HG02852 (cell line): Measurements from ENCODE around the gene PODNL1.

Source experiments
- ATAC-seq: cut with Tn5 transposase; IDR thresholded peaks from one replicate; pipeline ENCODE4 v1.9.1; 2021; ENCODE audit warnings: mild to moderate bottlenecking, moderate library complexity; ENCODE audit not compliant: unreplicated experiment

Gene PODNL1, protein sequence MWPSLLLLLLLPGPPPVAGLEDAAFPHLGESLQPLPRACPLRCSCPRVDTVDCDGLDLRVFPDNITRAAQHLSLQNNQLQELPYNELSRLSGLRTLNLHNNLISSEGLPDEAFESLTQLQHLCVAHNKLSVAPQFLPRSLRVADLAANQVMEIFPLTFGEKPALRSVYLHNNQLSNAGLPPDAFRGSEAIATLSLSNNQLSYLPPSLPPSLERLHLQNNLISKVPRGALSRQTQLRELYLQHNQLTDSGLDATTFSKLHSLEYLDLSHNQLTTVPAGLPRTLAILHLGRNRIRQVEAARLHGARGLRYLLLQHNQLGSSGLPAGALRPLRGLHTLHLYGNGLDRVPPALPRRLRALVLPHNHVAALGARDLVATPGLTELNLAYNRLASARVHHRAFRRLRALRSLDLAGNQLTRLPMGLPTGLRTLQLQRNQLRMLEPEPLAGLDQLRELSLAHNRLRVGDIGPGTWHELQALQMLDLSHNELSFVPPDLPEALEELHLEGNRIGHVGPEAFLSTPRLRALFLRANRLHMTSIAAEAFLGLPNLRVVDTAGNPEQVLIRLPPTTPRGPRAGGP

DNA sequence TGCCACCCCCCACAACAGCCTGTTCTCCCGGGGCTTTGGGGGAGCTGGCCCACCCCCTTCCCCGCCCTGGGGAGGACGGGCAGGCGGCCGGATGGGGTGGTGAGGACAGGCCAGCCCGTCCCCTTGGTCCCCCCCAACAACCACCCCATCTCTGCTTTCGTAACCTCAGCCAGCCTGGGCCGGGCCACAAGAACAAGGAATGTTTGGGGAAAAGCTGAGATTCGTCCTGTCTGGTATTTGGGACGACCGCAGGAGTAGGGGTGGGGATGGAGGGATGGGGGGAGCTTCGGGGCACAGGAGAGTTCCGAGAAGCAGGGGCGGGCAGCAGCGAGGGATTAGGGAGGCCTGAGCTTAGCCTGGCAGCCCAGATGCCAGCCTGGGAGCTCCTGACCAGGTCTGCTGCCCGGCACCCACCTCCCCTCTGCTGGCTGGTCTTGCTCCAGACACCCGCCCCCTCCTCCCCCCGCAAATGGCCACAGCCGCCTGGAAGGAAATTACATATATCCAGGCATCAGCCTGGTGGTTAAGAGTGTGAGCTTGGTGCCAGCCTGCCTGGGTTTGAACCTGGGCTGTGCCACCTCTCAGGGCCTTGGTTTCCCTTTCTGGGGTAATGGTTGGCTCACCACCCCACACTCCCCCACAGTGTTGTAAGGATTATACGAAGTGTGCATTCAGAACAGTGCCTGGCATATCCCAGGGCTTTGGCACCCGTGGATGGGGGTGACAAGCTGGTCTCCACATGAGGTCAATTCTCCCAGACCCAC lies at the start of gene PODNL1:
PODNL1 (minus strand) TSS at position 117 of the 764 bp plus-strand sequence. CDS start 236 bp downstream, outside the sequence.
- ATAC-seq: no peak

DNA sequence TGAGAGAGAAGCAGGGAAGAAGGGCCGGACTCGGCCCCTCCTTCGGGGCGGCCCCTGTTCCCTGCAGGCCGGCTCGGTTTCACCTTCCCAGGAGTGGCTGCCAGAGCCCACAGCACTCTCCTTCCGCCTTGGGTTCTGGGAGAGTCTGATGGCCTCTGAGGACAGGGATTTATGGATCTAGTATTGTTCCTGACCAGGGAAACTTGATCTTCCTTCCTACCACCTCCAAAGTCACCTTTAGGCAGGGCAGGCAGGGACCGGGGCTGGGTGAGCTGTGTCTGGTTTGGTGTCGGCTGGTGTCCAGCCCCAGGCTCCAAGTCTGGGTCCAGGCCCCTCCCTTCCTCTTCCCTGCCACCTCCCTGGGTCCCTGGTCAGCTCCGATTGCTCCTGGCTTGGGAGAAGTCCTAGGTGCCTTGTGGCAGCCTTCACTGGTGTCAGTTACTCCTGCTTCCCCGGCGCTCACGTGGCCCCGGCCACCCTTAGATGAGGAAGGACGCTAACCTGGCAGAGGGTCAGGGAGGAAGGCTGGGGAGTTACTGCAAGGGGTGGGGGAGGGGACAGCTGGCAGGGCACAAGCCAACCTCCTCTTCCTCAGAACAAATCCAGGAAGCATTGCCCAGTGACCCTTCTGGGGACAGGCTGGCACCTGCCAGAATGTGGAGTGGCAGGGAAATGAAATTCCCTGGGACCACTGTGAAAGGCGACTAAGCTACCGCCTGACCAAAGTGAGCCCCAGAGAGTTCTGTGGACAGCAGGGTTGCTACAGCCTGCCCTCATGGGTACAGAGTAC lies 49.1 kb upstream of the PODNL1 start:
- no peak for ATAC-seq

DNA sequence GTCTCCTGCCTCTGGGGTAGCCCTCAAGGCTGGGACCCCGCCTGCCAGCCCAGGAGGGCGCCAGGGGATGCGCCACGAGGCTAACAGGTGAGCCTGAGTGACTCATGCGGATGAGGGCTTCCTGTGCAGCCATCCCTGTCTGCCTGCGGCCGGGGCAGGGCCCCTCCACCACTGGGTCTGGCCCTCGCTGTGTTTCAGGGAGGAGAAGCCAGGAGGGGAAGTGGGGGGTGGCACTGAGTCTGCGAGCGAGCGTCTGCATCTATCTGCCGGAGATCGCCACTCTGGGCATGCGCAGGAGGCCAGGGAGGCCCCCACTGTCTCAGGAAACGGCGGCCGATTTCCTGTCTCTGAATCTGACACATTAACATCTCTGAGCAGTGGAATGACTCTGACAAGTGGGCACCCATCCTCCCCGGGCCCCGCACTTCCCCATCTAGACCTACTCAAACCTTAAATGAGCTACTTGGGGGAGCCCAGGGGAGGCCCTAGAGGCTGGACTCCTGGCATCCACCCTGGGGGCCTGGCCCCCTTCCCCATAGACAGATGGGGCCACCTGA lies 48.2 kb upstream of the PODNL1 start:
- peak; percentile 75 for ATAC-seq

DNA sequence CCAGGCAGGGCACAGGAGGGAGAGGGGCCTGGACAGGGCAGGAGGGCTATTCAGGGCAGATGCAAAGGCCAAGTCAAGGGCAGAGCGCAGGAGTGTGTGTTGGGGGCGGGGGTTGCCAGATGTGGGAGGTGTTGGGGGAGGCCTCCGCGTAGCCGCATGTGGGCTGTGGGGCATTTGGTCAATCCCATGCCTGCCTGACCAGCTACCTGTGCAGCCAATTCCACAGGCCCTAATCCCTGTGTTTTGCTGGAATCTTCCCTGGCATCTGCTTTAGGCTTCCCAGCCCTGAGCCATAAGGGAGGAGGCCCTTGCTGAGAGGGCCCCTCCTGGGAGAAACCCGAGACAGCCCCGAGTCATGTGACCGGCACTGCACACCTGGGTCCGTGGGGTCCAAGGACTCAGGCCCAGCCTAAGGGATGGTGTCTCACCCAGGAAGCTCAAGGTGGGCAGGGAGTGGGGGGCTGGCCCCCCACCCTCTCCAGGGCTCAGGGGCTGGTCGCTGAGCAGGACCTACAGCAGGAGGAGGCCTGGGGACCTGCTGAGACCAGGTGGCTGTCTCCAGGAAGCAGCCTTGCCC lies 47.6 kb upstream of the PODNL1 start:
- peak; percentile 5 for ATAC-seq

DNA sequence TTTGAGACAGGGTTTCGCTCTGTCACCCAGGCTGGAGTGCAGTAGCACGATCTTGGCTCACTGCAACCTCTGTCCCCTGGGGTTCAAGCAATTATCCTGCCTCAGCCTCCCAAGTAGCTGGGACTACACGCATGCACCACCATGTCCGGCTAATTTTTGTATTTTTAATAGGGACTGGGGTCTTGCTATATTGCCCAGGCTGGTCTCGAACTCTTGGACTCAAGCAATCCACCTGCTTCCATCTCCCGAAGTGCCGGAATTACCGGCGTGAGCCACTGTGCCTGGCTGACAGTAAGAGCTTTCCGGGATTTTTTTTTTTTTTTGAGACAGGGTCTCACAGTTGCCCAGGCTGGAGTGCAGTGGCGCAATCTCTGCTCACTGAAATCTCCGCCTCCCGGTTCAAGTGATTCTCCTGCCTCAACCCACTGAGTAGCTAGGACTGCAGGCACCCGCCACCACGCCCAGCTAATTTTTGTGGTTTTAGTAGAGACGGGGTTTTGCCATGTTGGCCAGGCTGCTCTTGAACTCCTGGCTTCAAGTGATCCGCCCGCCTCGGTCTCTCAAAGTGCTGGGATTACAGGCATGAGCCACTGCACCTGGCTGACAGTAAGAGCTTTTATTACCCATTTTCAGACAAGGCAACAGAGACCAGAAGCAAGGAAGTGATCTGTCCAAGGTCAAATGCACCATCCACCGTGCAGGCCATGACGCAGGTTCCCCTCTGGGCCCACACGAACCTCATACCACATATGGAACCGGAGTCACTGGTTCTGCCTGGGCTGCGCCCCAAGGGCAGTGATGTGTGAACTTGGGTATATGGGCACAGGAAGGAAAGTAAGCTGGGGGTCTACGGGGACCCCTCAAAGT lies 46.9 kb upstream of the PODNL1 start:
- no peak for ATAC-seq

DNA sequence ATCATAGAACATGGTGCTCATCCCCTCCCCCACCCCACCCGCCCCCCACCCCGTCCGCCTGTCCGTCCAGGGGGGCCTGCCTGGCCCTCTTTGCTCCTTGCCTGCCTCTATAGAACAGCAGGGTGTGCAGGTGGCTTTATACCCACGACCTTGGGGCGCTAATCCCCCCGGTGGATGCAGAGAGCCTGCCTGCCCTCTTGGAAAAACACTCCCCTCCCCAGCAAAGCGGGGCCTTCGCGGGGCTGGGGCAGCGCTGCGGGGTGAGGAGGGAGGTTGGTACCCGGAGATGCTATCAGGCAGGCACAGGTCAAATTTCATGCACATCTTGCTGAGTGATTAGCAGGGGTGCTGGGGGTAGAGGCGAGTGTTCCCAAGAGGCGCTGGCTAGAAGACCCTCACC lies 46.0 kb upstream of the PODNL1 start:
- no peak for ATAC-seq

DNA sequence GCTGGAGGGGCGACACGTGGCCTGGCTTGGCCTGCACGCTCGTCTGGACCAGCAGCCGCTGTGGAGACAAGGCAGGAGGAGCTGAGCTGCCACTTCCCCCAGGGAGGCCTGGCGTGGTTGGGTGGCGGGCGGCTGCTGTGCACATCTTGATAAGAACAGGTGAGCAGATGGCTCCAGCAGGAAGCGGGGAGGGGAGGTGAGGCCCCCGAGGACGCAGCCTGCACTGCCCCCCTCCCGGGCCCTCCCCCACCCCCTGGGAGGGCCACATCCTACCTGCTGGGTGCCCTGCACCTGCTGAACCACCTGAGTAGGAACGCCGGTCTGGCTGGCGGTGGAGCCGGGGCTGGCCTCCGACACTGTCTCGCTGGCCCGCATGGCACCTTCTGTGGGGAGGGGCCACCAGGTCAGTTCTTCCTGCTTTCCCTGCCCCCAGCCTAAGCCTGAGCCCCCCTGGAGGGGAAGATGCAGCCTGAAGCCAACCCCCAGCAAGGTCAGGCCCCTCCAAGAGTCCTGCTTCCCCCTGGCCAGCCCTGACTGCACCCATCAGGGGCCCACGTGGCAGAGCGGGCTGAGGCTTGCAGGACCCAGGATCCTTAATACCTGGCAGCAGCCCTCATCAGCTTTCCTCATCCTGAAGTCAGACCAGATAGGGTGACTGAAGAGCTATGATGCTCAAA lies 45.1 kb upstream of the PODNL1 start:
- no peak for ATAC-seq

DNA sequence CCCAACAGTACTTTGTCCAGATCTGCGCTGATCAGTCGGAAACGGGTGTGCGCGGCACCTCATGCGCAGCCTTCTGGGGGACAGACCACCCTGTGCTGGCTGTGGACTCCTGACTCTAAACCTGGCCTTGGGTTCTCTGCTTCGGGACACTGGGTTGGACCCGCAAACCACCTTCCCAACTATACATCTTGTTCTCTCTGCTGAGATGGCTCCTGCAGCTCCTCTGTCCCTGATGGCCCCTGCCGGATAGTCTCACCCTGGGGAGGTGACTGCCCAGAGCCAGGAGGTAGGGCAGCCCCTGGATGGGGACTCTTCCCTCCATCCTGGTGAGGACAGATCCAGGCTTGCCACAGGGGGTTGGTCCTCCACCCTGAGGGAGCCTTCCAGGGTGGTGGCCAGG lies 44.6 kb upstream of the PODNL1 start:
- no peak for ATAC-seq

DNA sequence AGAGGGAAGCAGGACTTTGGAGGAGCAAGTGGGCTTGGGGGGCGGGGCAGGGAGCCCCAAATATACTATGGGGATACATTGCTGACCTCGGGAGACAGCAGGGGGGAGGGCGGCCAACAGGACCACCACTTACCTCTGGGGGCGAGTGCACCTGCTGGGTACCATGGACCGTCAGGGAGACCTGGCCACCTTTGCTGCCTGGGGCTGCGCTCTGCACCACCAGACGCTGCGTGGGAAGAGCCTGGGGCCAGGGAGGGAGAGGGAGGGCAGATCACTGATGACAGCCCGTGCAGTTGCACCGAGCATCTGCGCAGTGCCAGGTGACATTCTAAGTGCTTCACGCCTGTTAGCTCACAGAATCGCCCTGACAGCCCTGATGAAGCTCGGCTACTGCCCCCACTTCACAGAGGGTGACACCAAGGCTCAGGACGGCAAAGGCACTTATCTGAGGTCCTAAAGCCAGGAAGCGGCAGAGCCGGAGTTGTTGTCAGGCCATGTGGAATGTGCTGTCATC lies 43.8 kb upstream of the PODNL1 start:
- ATAC-seq: no peak

DNA sequence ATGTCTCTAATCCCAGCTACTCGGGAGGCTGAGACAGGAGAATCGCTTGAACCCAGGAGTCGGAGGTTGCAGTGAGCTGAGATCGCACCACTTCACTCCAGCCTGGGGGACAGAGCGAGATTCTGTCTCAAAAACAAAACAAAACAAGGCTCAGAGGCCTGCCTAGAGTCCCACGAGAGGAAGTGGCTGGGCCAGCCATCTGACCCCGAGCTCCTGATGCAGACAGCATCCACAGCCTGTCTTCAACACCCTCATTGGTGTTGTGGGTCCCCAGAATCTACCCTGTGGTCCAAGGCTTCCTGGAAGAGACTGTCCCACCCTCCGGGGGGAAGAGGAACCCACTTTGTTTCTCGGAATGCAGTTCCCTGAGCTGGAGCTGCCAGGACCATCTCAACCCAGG lies 43.2 kb upstream of the PODNL1 start:
- no peak for ATAC-seq

DNA sequence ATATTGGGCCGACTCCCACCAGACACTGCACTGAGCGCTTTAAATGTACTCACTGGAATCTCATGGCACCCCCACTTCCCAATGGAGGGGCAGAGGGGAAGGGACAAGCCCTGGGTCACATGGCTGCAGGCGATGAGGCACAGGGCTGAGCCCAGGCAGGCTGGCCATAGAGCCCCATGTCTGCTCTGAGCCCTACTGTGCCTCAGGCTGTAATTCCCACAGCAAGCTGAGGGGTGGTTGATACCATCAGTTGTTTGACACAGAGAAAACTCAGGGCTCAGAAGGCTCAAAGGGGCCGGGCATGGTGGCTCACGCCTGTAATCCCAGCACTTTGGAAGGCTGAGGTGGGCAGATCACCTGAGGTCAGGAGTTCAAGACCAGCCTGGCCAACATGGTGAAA lies 42.8 kb upstream of the PODNL1 start:
- ATAC-seq: no peak

DNA sequence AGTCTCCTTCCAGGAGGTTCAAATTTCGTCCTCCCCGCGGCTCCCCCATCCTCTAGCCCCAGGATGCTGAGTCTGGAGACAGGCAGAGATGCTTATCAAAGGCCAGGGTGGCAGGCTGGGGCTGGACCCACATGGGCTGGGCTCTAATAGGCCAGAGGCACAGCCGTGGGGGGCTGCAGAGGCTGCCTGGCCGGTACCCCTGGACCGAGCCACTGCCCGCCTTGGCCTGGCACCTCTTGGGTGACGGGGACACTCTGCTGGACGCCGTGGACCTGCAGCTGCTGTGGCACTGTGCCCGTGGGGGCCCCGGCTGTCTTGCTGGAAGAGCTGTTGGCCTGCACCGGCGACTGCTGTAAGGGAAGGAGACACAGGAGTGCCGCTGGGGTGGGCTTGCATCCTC lies 42.1 kb upstream of the PODNL1 start:
- no peak for ATAC-seq

DNA sequence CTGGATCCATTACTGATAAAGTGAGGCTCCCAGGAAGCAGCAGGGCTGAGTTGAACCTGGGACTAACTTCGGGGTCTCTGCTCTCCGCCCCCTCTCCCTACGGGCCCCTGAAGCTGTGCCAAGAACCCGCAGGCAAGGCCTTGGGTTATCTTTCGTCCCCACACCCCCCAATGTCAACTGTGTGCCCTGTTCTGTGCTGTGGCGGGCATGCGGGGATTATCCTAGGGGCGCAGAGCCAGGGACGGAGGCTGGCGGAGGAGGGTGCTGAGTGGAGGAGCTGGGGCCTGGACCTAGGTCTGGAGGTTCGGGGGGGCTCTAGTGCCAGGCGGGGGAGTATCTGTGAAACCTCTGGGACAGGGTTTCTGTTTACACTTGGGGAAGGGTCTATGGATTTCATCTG lies 41.5 kb upstream of the PODNL1 start:
- ATAC-seq: no peak

DNA sequence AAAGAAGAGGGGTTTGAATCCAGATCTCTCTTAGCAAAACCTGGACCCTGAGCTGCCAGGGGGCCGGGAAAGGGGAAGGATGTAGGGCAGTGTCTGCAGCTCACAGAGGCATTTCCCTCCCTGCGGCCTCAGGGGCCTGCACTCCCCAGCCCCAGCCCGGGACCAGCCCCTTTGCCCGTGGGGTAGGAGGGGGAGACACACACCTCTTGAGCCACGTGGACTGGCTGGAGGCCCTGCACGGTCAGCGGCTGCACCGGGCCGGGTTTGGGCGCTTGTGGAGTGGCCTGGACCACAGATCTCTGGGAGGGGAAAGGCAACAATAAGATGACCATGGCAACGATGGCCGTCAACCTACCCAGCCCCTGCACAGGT lies 41.0 kb upstream of the PODNL1 start:
- no peak for ATAC-seq

DNA sequence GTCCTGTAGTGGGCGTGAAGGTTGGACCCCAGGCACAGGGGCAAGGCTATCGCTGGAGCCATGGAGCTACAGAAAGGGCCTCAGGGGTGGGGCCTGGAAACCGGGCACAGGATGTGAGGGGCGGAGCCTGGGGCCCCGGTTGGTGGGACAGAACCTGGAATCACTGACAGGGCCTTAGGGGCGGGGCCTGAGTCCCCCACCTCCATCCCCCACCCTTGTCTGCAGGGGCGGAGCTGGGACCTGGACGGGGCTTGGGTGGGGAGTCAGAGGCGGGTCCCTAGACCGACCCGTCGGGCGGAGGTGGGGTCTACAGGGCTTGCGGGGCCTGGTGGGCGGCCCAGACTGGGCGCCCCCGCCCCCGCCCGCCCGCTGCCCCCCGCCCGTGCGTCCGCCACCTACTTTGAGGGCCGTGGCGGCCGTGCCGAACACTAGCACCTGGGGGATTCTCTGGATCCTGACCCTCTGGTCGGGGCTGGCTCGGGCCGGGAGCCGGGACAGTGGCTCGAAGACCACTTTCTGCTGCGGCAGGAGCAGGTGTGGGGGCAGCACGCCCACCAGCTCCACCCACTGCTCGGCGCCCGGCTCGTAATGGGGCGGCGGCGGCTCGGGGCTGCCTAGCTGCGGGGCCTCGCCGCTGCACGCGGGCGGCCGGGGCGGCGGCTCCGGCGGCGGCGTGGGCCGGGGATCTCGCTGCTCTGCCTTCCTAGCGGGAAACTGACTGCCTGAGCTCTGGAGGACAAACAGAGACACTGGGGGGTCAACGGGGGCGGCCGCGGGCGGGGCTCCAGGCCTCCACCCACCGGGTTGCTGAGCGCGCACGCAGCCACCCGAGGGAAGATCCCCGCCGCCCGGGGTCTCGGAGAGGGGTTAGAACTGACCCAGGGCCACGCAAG lies 40.4 kb upstream of the PODNL1 start:
- no peak for ATAC-seq

DNA sequence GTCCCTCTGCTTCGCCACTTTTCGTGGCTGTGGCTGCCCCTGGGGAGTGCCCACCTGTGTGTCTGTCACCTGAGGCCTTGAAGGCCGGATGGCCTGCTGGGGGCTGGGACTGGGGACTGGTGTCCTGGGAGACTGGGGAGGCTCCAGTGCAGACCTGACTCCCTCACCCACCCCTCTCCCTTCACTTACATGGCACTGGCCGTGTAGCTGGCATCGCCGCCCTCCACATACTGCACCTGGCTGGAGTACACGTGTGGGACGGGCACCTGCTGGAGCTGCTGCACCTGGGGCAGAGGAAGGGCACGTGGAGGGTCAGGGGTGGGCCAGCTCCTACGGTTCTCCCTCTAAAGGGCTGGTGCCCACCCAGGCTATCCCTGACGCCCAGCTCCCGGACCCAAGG lies 39.6 kb upstream of the PODNL1 start:
- ATAC-seq: no peak

DNA sequence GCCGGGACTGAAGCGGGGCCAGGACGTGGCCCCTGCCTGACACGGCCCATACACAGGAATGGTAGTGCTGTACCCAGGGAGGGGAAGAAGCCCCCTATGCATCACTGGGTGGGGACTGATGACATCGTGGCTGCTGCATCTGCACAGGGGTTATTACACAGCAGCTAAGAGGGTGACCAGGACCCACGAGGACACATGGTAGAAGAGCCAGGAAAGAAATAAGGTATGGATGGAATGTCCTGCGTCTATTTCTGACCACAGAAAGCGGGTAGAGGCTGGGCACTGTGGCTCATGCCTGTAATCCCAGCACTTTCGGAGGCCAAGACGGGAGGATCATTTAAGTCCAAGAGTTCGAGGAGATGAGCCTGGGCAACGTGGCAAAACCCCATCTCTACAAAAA lies 38.2 kb upstream of the PODNL1 start:
- ATAC-seq: no peak

DNA sequence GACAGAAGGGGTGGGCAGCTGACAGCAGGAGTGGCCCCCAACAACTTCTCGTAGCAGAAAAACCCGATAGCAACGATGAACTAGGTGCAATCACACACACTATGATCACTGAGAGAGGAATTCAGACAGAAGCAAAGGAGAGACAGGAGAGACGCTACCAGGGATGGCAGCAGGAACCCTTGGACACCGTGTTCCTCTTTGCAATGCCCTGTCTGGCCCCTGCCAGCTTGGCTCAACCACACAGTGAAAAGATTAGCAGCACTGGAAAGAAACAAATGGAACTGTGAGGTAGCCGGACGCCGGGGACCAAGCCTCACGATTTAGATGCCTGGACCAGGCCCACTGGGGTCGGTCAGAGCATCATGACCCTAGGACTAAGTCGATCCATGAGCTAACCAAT lies 37.7 kb upstream of the PODNL1 start:
- no peak for ATAC-seq
